Stimulated activated CD4-positive, alpha-beta T cell treated with anti-CD3 and anti-CD28 coated beads, TNF-alpha, amount 100 ng/mL, for 24 hours (primary cell): Measurements from ENCODE around the gene TM9SF3.

Experiments used
- DNase-seq, 3 experiments: peaks; one replicate each; pipeline ENCODE4 v3.0.0-alpha.2; 2020; ENCODE audit warnings: low read depth in 3 of 3

Gene TM9SF3

DNA sequence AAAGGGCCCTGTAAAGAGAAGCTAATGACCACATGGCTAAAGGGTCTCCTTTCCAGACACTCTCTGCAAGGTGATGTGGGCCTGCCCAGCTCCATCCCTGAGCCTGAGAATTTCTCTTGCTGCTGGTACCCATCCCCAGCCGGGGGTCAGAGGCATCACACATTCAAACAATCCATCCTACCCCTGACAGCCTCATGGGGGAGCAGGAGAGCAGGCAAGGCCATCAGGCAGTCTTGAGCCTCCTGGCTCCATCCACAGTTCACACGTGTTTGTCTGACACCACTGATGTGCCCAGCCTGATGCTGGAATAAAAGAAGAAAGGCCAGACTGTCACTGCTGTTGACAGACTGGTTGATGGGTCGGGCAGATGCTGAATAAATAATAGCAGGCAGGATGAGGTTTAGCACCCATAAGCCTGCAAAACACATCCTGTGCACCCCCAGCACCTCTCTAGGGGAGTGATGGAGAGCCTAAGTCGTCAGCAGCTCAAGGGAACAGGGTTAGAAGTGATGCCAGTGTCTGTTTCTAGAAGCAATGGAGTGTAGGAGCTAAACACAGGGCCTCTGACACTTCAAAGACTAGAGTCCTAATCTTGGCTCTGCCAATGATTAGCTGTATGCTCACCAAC, 116.6 kb downstream of the TM9SF3 start:
- DNase-seq = peak in 1 of 3 experiments; percentile 27

DNA sequence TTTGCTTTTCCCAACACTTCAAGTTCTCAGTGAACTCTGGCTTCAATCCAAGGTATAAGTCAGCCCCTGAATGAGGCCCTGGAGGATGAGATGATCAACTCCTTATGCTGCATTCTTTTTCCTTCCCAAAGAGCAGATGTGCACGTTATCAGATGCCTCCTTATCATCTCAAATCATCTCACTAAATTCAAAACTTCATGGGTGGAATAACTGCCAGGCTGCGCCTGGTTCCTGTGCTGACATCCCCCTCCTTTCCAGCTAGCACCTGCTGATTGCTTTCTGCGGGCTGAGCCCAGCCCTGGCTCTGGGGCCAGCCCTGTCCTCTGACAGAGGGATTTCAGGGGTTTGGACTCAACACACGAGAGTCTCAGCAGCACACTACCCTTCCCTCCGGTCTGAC, 118.0 kb downstream of the TM9SF3 start:
- DNase-seq = no peak
